Keratinocyte (primary cell): Measurements from ENCODE around the gene KLF5. TPM values are rescaled to one million over a fixed set of nuclear protein-coding genes. Genes with fewer than 3 reads are reported as not detected.
A peak's percentile ranks its signal among the peaks of the same experiment; 100 is the strongest.
"Not testable (repeated sequence)": the region's sequence is repeated elsewhere in the genome, so short reads cannot be mapped to it uniquely, and the experiment has no call there.

ENCODE experiments used
- DNase-seq: peaks from one replicate; pipeline ENCODE4 v3.0.0-alpha.2; 2011; ENCODE audit warnings: low read depth, missing footprints, low spot score
- FAIRE-seq: peaks from 2 replicates; lab custom pipeline; 2011; peaks lifted over from hg19 to GRCh38; lab: Jason Lieb, UNC
- H2AFZ ChIP-seq: 2 replicates; pipeline ENCODE4 v1.6.0; 2012; ENCODE audit warnings: low read length, control low read depth, inconsistent platforms; ENCODE audit not compliant: control insufficient read depth
- H3K27ac ChIP-seq: 2 replicates; pipeline ENCODE4 v1.5.1; 2011; ENCODE audit warnings: low read length; ENCODE audit not compliant: control insufficient read depth, insufficient read depth
- H3K27me3 ChIP-seq: 3 replicates; pipeline ENCODE4 v1.6.0; 2011; ENCODE audit warnings: low read length; ENCODE audit not compliant: control insufficient read depth, insufficient read depth; ENCODE audit errors: extremely low read depth
- H3K36me3 ChIP-seq, 2 experiments: 2 replicates in 1 of 2; 3 replicates in 1 of 2; pipeline ENCODE4 v1.5.1; 2011; ENCODE audit warnings: low read length in 2 of 2, mild to moderate bottlenecking in 1 of 2; ENCODE audit not compliant: control insufficient read depth in 2 of 2, insufficient read depth in 2 of 2; ENCODE audit errors: extremely low read depth in 1 of 2
- H3K4me1 ChIP-seq: 3 replicates; pipeline ENCODE4 v1.5.1; 2011; ENCODE audit warnings: low read length; ENCODE audit not compliant: control insufficient read depth, insufficient read depth; ENCODE audit errors: extremely low read depth
- H3K4me2 ChIP-seq: 3 replicates; pipeline ENCODE4 v1.6.0; 2011; ENCODE audit warnings: low read depth, low read length; ENCODE audit not compliant: control insufficient read depth, insufficient read depth; ENCODE audit errors: extremely low read depth
- H3K4me3 ChIP-seq, 3 experiments: fragments of 200-600 bp in 1 of 3; sonication (generic) in 1 of 3; 2 replicates in 2 of 3; 3 replicates in 1 of 3; pipeline ENCODE4 v1.5.1; 2011 to 2016; ENCODE audit warnings: low read length in 3 of 3, mild to moderate bottlenecking in 3 of 3, control low read depth in 2 of 3, inconsistent platforms in 1 of 3, low read depth in 1 of 3, mixed read lengths in 1 of 3, mixed run types in 1 of 3, moderate library complexity in 1 of 3; ENCODE audit not compliant: control insufficient read depth in 2 of 3, insufficient read depth in 2 of 3; ENCODE audit errors: extremely low read depth in 1 of 3
- H3K79me2 ChIP-seq: 2 replicates; pipeline ENCODE4 v1.6.0; 2012; ENCODE audit warnings: low read length; ENCODE audit not compliant: control insufficient read depth, insufficient read depth
- H3K9ac ChIP-seq: 3 replicates; pipeline ENCODE4 v1.6.0; 2011; ENCODE audit warnings: low read length; ENCODE audit not compliant: control insufficient read depth, insufficient read depth; ENCODE audit errors: extremely low read depth
- H3K9me1 ChIP-seq: 3 replicates; pipeline ENCODE4 v1.6.0; 2011; ENCODE audit warnings: low read length; ENCODE audit not compliant: control insufficient read depth, insufficient read depth; ENCODE audit errors: extremely low read depth
- H3K9me3 ChIP-seq: 2 replicates; pipeline ENCODE4 v1.5.1; 2012; ENCODE audit warnings: low read depth, low read length; ENCODE audit not compliant: control insufficient read depth
- H4K20me1 ChIP-seq: 3 replicates; pipeline ENCODE4 v1.6.0; 2011; ENCODE audit warnings: low read length; ENCODE audit not compliant: control insufficient read depth, insufficient read depth; ENCODE audit errors: extremely low read depth
- EZH2 ChIP-seq: IDR thresholded peaks from one replicate; pipeline ENCODE4 v1.6.1; 2012; ENCODE audit warnings: inconsistent platforms, mild to moderate bottlenecking, low read length, moderate library complexity
- dilution Hi-C: fragments of 300-500 bp; cut with MboI; formaldehyde crosslinking; loops from one replicate; pipeline ENCODE4 v1.7.0; 2020; ENCODE audit warnings: low sequenced_read_pairs; ENCODE audit not compliant: extremely low pct_ligation_motif_present
- polyA plus RNA-seq, 5 experiments: library from polyadenylated mRNA; depleted of rRNA in 3 of 5; stranded (reverse) in 3 of 5; stranded (forward) in 1 of 5; unstranded in 1 of 5; fragments of >200 nt; gene quantifications; 1 replicate in 1 of 5; 2 replicates in 3 of 5; 3 replicates in 1 of 5; pipeline versions ENCODE4 v1.2.1 to v1.2.3, GENCODE V29; 2011 to 2012; ENCODE audit warnings: missing spikeins in 2 of 5, low read depth in 1 of 5, low replicate concordance in 1 of 5
- TF ChIP-seq, protein P1 (sequence below), 3 experiments: IDR thresholded peaks in 1 of 3; conservative IDR thresholded peaks in 1 of 3; optimal IDR thresholded peaks in 1 of 3; 2 replicates in 2 of 3; 3 replicates in 1 of 3; pipeline versions ENCODE3 to v1.5.1; 2011; ENCODE audit warnings: low read length in 3 of 3, mild to moderate bottlenecking in 3 of 3, moderate library complexity in 2 of 3, control low read depth in 1 of 3, inconsistent platforms in 1 of 3; ENCODE audit not compliant: insufficient read depth in 2 of 3; ENCODE audit errors: extremely low read depth in 1 of 3

KLF5 gene
- polyA plus RNA-seq, 1 donor (not counting 4 experiments of a cell fraction or from before 2014, with no cell fraction given) = 162 TPM

DNA sequence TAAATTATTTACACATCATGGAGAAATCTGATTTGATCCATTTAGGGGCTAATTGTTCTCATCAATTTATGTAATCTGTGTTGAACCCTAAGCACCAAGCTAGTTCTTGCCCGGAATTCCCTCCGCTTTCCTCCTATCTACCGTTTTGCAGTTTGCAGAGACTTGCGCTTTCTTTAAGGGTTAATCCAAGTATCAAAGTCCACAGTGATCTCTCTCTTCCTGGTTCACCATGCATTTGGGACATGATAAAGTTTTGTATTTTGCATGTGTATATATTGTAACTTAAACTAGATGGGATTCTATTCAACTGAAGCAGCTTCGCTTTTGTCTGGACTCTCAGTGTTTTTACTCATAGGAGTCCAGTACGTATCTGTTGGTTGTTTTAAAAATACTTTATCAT, 13.8 kb upstream of the KLF5 start:
- Histone ChIP-seq H3K36me3 (no peaks in the 10 kb centered on the region), H3K9ac (no peak overlapping the region), H3K4me2 (no peak overlapping the region), H3K4me1 (no peaks in the 10 kb centered on the region), H4K20me1 (no peaks in the 10 kb centered on the region), H3K27ac (no peak overlapping the region), H3K4me3 (no peak overlapping the region), H3K27me3 (no peaks in the 10 kb centered on the region), H3K9me3 (no peaks in the 10 kb centered on the region), H3K9me1 (no peaks in the 10 kb centered on the region), H2AFZ (no peak overlapping the region), H3K79me2 (no peaks in the 10 kb centered on the region)
- dilution Hi-C loops = no loop called here
- no peak for FAIRE-seq
- no peak for TF ChIP-seq EZH2
- TF ChIP-seq, protein P1, sequence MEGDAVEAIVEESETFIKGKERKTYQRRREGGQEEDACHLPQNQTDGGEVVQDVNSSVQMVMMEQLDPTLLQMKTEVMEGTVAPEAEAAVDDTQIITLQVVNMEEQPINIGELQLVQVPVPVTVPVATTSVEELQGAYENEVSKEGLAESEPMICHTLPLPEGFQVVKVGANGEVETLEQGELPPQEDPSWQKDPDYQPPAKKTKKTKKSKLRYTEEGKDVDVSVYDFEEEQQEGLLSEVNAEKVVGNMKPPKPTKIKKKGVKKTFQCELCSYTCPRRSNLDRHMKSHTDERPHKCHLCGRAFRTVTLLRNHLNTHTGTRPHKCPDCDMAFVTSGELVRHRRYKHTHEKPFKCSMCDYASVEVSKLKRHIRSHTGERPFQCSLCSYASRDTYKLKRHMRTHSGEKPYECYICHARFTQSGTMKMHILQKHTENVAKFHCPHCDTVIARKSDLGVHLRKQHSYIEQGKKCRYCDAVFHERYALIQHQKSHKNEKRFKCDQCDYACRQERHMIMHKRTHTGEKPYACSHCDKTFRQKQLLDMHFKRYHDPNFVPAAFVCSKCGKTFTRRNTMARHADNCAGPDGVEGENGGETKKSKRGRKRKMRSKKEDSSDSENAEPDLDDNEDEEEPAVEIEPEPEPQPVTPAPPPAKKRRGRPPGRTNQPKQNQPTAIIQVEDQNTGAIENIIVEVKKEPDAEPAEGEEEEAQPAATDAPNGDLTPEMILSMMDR (optimal IDR thresholded peaks at IDR 0.05 in 1 of 3, IDR thresholded peaks at IDR 0.05 in 1 of 3, conservative IDR thresholded peaks at IDR 0.05 in 1 of 3; ENCODE audit: extremely low read depth in 1 of 3, insufficient read depth in 2 of 3, low read length in 3 of 3) = no peak
- DNase-seq = no peak

DNA sequence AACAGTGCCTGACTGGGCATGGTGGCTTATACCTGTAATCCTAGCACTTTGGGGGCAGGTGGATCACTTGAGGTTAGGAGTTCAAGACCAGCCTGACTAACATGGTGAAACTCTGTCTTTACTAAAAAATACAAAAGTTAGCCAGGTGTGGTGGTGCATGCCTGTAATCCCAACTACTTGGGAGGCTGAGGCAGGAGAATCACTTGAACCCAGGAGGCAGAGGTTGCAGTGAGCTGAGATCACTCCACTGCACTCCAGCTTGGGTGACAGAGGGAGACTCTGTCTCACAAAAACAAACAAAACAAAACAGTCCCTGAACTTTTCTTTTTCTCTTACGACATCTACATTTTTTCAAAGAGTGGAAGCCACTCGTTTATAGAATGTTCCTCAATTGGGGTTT, 10.2 kb upstream of the KLF5 start:
- dilution Hi-C loops, H3K79me2 ChIP-seq, FAIRE-seq, H2AFZ ChIP-seq, H3K9ac ChIP-seq, H3K27me3 ChIP-seq, H3K36me3 ChIP-seq, H4K20me1 ChIP-seq, DNase-seq, H3K27ac ChIP-seq, H3K9me3 ChIP-seq, H3K4me1 ChIP-seq, H3K4me2 ChIP-seq, H3K9me1 ChIP-seq, H3K4me3 ChIP-seq: not testable (repeated sequence)

DNA sequence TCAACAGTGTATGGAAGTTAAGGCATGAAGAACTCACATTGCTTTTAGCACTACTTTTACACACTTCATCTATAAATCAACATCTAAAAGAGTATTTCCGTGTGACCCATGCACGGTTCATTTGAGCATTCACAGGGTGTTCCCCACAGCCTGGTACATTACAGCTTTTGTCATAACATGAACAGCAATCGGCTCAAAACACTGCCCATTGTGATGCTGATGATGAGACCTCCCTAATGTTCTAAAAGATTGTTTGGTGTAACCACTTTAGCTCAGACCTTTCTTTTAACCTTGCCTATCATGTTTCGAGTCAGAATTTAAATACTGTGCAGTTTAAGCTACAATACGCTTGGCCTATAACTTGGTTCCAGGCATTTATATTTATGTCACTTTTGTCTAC, 4.1 kb upstream of the KLF5 start:
- H3K4me3 ChIP-seq = no peak overlapping the region
- peaks cover 22% of the 10 kb centered on the region for H3K4me1 ChIP-seq
- no peak for DNase-seq
- peak overlapping the region; percentile 52 for H3K4me2 ChIP-seq
- no peaks in the 10 kb centered on the region for H3K27me3 ChIP-seq
- H2AFZ ChIP-seq = peak overlapping the region; percentile 90
- TF ChIP-seq, protein P1 (optimal IDR thresholded peaks at IDR 0.05 in 1 of 3, IDR thresholded peaks at IDR 0.05 in 1 of 3, conservative IDR thresholded peaks at IDR 0.05 in 1 of 3; ENCODE audit: extremely low read depth in 1 of 3, insufficient read depth in 2 of 3, low read length in 3 of 3) = no peak
- no peak for TF ChIP-seq EZH2
- H4K20me1 ChIP-seq = no peaks in the 10 kb centered on the region
- peaks cover 21% of the 10 kb centered on the region for H3K79me2 ChIP-seq
- H3K27ac ChIP-seq = peak overlapping the region; percentile 40
- H3K9me1 ChIP-seq = no peaks in the 10 kb centered on the region
- dilution Hi-C loops = no loop called here
- H3K36me3 ChIP-seq = peaks cover 0 to under 1% of the 10 kb centered on the region in 2 experiments
- peak overlapping the region; percentile 28 for H3K9ac ChIP-seq
- FAIRE-seq = peak; percentile 89
- no peaks in the 10 kb centered on the region for H3K9me3 ChIP-seq
